GM19452 (cell line): Measurements from ENCODE around the gene TCF4.

Source experiments
- ATAC-seq: cut with Tn5 transposase; IDR thresholded peaks from one replicate; pipeline ENCODE4 v1.9.1; 2021; ENCODE audit not compliant: unreplicated experiment

TCF4 gene

GRCh38 chr18:55390898-55391297, 197.1 kb downstream of the TCF4 start:
- ATAC-seq = no peak

- ATAC-seq = no peak
Observed at GRCh38 chr18:55387139-55387984, 200.6 kb downstream of the TCF4 start.

- ATAC-seq = no peak
Observed at GRCh38 chr18:55386545-55386944, 201.4 kb downstream of the TCF4 start.

- ATAC-seq = no peak
Observed at GRCh38 chr18:55385770-55386169, 202.2 kb downstream of the TCF4 start.

- no peak for ATAC-seq
Observed at GRCh38 chr18:55384551-55385275, 203.3 kb downstream of the TCF4 start.

GRCh38 chr18:55384115-55384514, 203.9 kb downstream of the TCF4 start:
- ATAC-seq = no peak

- no peak for ATAC-seq
Observed at GRCh38 chr18:55382277-55382805, 205.7 kb downstream of the TCF4 start.

GRCh38 chr18:55381277-55381676, 206.7 kb downstream of the TCF4 start:
- ATAC-seq = no peak

GRCh38 chr18:55380589-55380988, 207.4 kb downstream of the TCF4 start:
- no peak for ATAC-seq

GRCh38 chr18:55376387-55376786, 211.6 kb downstream of the TCF4 start:
- peak; percentile 95 for ATAC-seq

- ATAC-seq = peak; percentile 10
Observed at GRCh38 chr18:55375930-55376329, 212.1 kb downstream of the TCF4 start.

GRCh38 chr18:55374741-55375140, 213.3 kb downstream of the TCF4 start:
- ATAC-seq = no peak

- no peak for ATAC-seq
Observed at GRCh38 chr18:55372209-55372608, 215.8 kb downstream of the TCF4 start.

GRCh38 chr18:55370936-55371335, 217.1 kb downstream of the TCF4 start:
- ATAC-seq = no peak

GRCh38 chr18:55369346-55369745, 218.6 kb downstream of the TCF4 start:
- no peak for ATAC-seq

- no peak for ATAC-seq
Observed at GRCh38 chr18:55365342-55365741, 222.7 kb downstream of the TCF4 start.

- ATAC-seq = no peak
Observed at GRCh38 chr18:55362303-55362702, 225.7 kb downstream of the TCF4 start.

- ATAC-seq = no peak
Observed at GRCh38 chr18:55361492-55362250, 226.3 kb downstream of the TCF4 start.

- ATAC-seq = no peak
Observed at GRCh38 chr18:55360061-55360460, 227.9 kb downstream of the TCF4 start.

GRCh38 chr18:55356815-55357214, 231.2 kb downstream of the TCF4 start:
- no peak for ATAC-seq

GRCh38 chr18:55355223-55355622, 232.8 kb downstream of the TCF4 start:
- ATAC-seq = no peak
